Midbrain (tissue), 1 donor: ENCODE data around the gene URB2.
"Not testable (repeated sequence)": the region's sequence is repeated elsewhere in the genome, so short reads cannot be mapped to it uniquely, and the experiment has no call there.

Source experiments
- DNase-seq: peaks from one replicate; lab custom pipeline; 2025; lab: John Stamatoyannopoulos, UW

Gene URB2

GRCh38 chr1:229693129-229693900, 67.3 kb downstream of the URB2 start:
- no peak for DNase-seq

GRCh38 chr1:229694053-229694693, 68.1 kb downstream of the URB2 start:
- DNase-seq = peak; percentile 8

- no peak for DNase-seq
Measured at GRCh38 chr1:229696385-229696784, 70.3 kb downstream of the URB2 start.

GRCh38 chr1:229699613-229700267, 73.7 kb downstream of the URB2 start:
- no peak for DNase-seq

GRCh38 chr1:229704157-229704556, 78.1 kb downstream of the URB2 start:
- no peak for DNase-seq

GRCh38 chr1:229705152-229705551, 79.1 kb downstream of the URB2 start:
- DNase-seq = not testable (repeated sequence)

GRCh38 chr1:229707127-229707526, 81.1 kb downstream of the URB2 start:
- not testable (repeated sequence) for DNase-seq

GRCh38 chr1:229709500-229710013, 83.5 kb downstream of the URB2 start:
- no peak for DNase-seq
